ENCODE results near the gene MRPL20. TPM values are rescaled to one million over a fixed set of nuclear protein-coding genes. Genes with fewer than 3 reads are reported as not detected.
"Not testable (repeated sequence)": the region's sequence is repeated elsewhere in the genome, so short reads cannot be mapped to it uniquely, and the experiment has no call there.

MRPL20 gene
- total and polyA plus RNA-seq, 5 experiments from 2014 or later = 162 to 233 (median 203) TPM

DNA sequence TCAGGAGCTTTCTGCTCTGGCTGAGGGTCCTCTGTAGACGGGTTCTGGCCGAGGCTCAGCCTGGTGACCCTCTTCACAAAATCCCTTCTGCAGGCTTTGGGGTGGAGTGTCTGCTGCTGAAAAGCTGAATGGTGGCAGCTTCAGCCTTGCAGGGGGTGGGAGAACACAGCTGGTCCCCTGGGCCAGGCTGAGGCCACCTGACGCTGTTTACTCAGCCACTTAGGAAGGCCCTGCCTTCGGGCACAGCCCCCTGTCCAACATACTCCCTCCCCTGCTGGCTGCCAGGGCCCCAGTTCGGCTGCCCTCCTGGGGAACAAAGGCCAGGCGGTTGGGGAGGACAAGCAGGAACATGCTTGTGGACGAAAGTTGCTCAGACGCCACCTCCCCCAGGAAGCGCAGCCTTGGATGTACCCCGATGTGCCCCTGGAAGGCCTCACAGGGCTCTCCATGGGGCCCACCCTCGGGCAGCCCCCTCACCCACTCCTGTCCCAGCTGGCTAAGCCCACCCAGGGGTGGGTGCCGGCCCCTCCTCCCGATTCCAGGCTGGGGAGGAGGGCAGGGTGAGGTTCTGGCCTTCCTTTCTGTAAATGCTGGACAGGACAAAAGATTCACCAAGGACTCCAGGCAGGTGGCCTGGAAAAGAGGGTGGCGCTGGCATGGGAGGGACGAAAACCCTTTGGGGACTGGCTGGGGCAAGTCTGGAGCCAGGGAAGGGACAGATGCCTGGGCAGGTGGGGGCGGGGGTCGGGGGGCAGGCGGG, 14.2 kb upstream of the MRPL20 start, which contains the start of gene ANKRD65:
TSS of gene ANKRD65 (minus strand) at position 130 of the 760 bp plus-strand sequence. CDS start 271 bp downstream, outside the sequence.
- Mint-ChIP-seq H3K4me3 (peak within 1 kb of the TSS in 6 of 10 donors; percentile 10 to 82 (median 30)), H3K36me3 (no peaks in the 10 kb centered on the region), H3K9me3 (no peaks in the 10 kb centered on the region), H3K27ac (peak within 1 kb of the TSS in 1 of 10 donors; percentile 22), H3K27me3 (peaks cover 0 to 30% (median 6%) of the 10 kb centered on the region in 5 donors), H3K4me1 (peaks cover 2 to 11% (median 6%) of the 10 kb centered on the region in 4 donors)
- no peak for ATAC-seq
- POLR2A ChIA-PET = interaction anchor here (1.7 kb wide), 1 partner anchor 16 kb away, joined by 4 read pairs; no protein-coding TSS in a partner anchor
- peak in 1 of 10 donors; percentile 47 for DNase-seq

DNA sequence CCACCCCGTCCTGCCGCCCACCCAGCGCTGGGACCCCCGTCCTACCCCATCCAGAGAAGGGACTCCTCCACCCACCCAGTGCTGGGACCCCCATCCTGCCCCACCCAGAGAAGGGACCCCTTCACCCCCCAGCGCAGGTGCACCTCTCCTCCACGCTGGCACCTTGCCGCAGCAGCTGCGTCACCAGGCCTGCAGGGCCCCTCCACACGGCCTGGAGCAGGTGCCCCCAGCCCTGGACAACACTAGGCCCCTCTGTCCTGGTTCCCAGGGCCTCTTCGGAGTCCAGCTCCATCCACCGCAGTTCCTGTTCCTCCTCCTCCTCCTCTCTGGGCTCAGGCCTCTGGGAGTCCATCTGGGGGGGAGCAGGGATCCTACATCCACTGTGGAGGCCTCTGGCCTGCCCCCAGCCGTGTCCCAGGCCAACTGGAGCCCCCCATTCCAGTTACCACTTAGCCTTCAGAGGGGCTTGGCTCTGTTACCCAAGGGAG, 13.6 kb upstream of the MRPL20 start:
- no peak for ATAC-seq
- Mint-ChIP-seq H3K4me3 (peak overlapping the region in 5 of 10 donors; percentile 10 to 82 (median 38)), H3K27me3 (peaks cover 0 to 26% (median 6%) of the 10 kb centered on the region in 5 donors), H3K27ac (no peak overlapping the region), H3K9me3 (no peaks in the 10 kb centered on the region), H3K4me1 (peaks cover under 1 to 11% (median 4%) of the 10 kb centered on the region in 4 donors), H3K36me3 (no peaks in the 10 kb centered on the region)
- DNase-seq = peak in 1 of 10 donors; percentile 59
- POLR2A ChIA-PET = interaction anchor here (1.7 kb wide), 1 partner anchor 15 kb away, joined by 4 read pairs; no protein-coding TSS in a partner anchor

DNA sequence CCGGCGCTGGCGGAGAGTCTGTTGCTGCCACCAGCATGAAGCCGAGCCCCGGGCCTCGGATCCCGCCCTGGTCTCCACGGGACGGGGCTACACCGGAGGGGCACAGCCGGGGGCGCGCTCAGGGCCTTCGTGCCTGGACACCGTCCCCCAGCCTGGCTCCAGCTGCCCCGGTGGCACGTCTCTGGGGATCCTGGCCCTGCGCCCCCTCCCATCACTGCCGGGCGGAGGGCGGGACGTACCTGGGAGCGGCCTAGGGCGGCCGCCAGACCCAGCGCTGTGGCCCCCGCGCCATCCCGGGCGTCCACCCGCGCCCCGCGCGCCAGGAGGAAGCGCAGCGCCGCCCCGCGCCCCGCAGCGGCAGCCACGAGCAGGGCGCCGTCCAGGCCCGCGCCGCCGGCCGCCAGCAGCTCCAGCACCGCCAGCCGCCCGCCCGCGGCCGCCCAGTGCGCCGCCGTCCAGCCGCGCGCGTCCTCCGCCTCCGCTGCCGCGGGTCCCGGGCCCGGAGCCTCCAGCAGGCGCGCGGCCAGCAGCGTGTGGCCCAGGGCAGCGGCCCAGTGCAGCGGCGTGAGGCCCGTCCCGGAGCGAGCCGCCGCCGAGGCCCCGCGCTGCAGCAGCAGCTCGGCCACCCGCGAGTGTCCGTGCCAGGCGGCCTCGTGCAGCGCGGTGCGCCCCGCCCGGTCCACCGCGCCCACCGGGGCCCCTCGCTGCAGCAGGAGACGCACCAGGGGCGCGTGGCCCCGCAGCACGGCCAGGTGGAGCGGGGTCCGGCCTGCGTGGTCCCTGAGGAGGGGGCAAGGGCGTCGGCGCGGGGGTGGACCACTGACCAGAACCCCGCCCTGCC, 12.9 kb upstream of the MRPL20 start:
- POLR2A ChIA-PET = interaction anchor here (1.7 kb wide), 1 partner anchor 14 kb away, joined by 4 read pairs; no protein-coding TSS in a partner anchor

DNA sequence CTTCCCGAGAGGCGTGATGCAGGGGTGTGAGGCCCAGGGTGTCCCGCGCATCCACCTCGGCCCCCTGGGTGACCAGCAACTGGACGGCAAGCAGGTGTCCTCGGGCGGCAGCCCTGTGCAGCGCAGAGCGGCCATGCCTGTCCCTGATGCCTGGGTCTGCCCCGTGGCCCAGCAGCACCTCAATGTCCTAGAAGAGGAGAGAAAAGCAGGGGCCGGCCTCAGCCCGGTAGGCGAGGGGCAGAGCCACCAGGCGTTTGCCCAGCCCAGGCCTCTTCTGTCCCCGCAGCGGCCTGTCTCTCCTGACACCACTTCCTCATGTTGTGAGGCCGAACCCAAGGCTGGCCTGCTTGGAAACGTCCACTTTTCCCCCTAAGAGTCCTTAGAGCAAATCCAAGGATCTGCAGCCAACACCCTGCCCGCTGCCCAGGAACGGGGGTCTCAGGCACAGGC, 12.3 kb upstream of the MRPL20 start:
- peak overlapping the region in 1 of 10 donors; percentile 12 for H3K4me3 Mint-ChIP-seq
- POLR2A ChIA-PET = interaction anchor here (1.6 to 1.7 kb wide), 2 partner anchors 12 to 14 kb away, joined by 4 to 6 read pairs; partner anchors contain the start of gene MRPL20
- DNase-seq (peak in 1 of 10 donors; percentile 58), ATAC-seq (no peak)
- no peaks in the 10 kb centered on the region for H3K9me3 Mint-ChIP-seq
- H3K4me1 Mint-ChIP-seq = peaks cover 0 to 7% (median 4%) of the 10 kb centered on the region in 4 donors
- H3K27ac Mint-ChIP-seq = no peak overlapping the region
- no peaks in the 10 kb centered on the region for H3K36me3 Mint-ChIP-seq
- peaks cover 0 to 15% (median 3%) of the 10 kb centered on the region in 5 donors for H3K27me3 Mint-ChIP-seq

More for the DNA sequence above, 12.9 kb upstream of the MRPL20 start:
- peak in 1 of 10 donors; percentile 54 for DNase-seq
- no peaks in the 10 kb centered on the region for H3K9me3 Mint-ChIP-seq
- peaks cover 0 to 21% (median 6%) of the 10 kb centered on the region in 5 donors for H3K27me3 Mint-ChIP-seq
- ATAC-seq = peak; percentile 77 to 96
- H3K4me3 Mint-ChIP-seq = peak overlapping the region in 1 of 10 donors; percentile 70
- no peak overlapping the region for H3K27ac Mint-ChIP-seq
- H3K4me1 Mint-ChIP-seq = peaks cover 0 to 11% (median 4%) of the 10 kb centered on the region in 4 donors
- no peaks in the 10 kb centered on the region for H3K36me3 Mint-ChIP-seq

DNA sequence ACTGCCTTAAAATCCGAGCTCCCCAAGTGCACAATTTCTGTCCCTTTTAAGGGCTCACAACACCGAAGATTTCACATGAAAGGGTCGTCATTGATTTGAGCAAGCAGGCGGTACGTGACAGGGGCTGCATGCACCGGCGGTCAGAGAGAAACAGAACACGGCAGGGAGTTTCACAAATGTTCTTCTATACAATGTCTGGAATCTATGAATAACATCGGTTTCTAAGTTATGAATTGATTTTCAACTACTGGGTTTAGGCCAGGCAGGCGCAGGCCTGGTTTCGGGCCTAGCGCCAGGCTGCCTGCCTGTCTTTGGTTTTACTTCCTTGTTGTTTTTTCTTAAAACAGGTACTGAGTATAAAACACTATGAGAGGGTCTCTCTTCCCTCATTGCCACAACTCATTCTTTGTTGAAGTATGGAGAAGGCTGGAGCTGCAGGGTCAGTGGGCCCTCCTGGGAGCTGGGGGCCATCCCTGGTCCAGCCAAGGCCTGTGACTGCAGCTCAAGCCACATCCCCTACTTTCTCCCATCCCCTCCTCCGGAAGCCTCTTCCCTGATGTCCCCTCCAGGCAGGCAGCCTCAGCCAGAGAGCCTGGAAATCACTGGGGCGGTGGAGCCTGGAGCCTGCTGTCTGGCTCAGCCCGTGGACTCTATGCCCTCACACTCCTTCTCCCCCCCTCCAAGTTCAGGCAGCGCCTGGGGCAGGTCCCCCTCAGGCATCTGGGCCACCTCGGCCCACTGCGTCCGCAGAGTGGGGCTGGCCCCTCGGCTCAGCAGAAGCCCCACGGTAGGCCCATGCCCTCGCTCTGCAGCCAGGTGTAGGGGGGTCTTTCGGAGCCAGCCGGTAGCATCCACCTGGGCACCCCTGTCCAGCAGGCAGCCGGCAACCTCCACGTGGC, 11.6 kb upstream of the MRPL20 start:
- DNase-seq (peak in 1 of 10 donors; percentile 48), ATAC-seq (no peak)
- POLR2A ChIA-PET = interaction anchor here (1.6 kb wide), 1 partner anchor 12 kb away, joined by 6 read pairs; the partner anchor contains the start of gene MRPL20
- peak overlapping the region in 1 of 10 donors; percentile 80 for H3K27ac Mint-ChIP-seq
- no peaks in the 10 kb centered on the region for H3K36me3 Mint-ChIP-seq
- no peaks in the 10 kb centered on the region for H3K9me3 Mint-ChIP-seq
- peaks cover 0 to 13% (median 3%) of the 10 kb centered on the region in 5 donors for H3K27me3 Mint-ChIP-seq
- H3K4me1 Mint-ChIP-seq = peaks cover 0 to 7% (median 4%) of the 10 kb centered on the region in 4 donors
- H3K4me3 Mint-ChIP-seq = peak overlapping the region in 3 of 10 donors; percentile 16 to 63 (median 27)

DNA sequence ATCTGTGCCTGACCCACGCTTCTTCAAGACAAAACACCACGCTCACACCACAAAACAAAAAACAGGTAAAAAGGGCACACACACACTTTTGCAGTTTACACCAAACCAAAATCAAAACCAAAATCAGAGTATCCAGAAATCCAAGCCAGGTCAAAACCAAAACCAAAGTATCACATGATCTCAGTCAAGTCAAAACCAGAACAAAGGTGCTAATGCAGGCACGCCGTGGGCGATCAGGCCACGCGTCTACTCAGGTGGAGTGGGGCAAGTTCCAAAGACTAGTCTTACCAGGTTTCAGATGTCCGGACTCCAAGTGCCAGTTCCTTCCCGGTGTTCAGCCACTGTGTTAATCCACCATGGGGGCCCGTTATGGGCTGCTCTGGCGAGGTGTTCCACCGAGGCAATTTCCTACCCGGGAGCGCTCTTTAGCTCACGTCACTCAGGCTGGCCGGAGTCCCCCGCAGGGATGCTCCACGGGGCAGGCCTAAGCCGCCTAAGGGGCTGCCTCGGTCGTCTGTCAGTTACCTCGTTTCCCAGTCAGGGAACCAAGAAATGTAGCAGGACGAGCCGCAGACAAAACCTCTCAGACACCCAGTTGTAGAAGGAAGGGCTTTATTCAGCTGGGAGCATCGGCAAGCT, 10.9 kb upstream of the MRPL20 start:
- not testable (repeated sequence) for H3K27me3 Mint-ChIP-seq, H3K4me1 Mint-ChIP-seq, ATAC-seq, H3K9me3 Mint-ChIP-seq, H3K36me3 Mint-ChIP-seq
- DNase-seq = peak in 1 of 10 donors; percentile 38
- POLR2A ChIA-PET = interaction anchor here (1.6 kb wide), 1 partner anchor 11 kb away, joined by 6 read pairs; the partner anchor contains the start of gene MRPL20
- peak overlapping the region in 1 of 10 donors; percentile 80 for H3K27ac Mint-ChIP-seq
- H3K4me3 Mint-ChIP-seq = peak overlapping the region in 2 of 10 donors; percentile 33 to 63

DNA sequence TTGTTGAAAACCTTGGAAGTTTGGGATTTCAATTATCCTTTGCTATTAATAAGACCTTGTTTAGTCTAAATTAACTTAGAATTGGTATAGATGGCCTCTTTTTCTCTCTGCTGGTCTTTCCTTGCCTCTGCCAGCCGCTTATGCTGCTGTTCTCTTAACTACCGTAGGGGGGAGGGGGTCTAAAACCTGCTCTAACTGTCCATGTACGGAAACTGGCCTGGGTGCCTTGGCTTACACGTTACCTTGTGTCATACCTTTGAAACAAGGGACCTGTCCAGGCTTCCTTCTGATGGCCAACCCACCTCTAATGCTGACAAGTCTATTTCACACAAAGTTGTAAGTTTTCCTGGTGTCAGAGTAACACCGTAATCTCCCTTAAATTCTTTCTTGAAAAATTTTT, 10.3 kb upstream of the MRPL20 start:
- POLR2A ChIA-PET = interaction anchor here (1.6 kb wide), 1 partner anchor 10 kb away, joined by 6 read pairs; the partner anchor contains the start of gene MRPL20

DNA sequence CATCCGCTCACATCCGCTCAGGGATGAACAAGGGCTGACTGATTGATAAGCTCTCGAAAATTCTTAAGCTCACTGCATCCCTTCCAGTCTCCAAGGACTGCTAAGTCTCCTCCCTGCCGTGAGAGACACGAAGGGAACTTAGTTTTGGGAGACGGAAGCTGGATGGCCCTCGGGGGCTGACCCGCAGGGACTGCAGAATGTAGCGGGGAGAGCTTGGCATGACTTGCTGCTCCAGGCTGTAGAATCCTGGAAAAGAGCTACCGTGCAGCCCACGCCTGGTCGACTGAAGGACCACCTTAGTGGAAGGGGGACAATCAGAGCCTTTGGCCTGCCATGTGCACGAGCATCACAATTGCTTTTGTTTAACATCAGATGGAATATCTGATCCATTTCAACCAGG, 8.7 kb upstream of the MRPL20 start:
- H3K36me3 Mint-ChIP-seq = no peaks in the 10 kb centered on the region
- H3K4me1 Mint-ChIP-seq = peaks cover 0 to 4% (median 3%) of the 10 kb centered on the region in 4 donors
- no peak for ATAC-seq
- POLR2A ChIA-PET = no interaction called here
- H3K9me3 Mint-ChIP-seq = no peaks in the 10 kb centered on the region
- no peak overlapping the region for H3K27ac Mint-ChIP-seq
- peak in 1 of 10 donors; percentile 44 for DNase-seq
- H3K4me3 Mint-ChIP-seq = no peak overlapping the region
- H3K27me3 Mint-ChIP-seq = no peaks in the 10 kb centered on the region

More for the DNA sequence above, 10.3 kb upstream of the MRPL20 start:
- not testable (repeated sequence) for H3K36me3 Mint-ChIP-seq, H3K4me1 Mint-ChIP-seq, H3K27ac Mint-ChIP-seq, H3K27me3 Mint-ChIP-seq, DNase-seq, H3K9me3 Mint-ChIP-seq, ATAC-seq
- peak overlapping the region in 1 of 10 donors; percentile 33 for H3K4me3 Mint-ChIP-seq

DNA sequence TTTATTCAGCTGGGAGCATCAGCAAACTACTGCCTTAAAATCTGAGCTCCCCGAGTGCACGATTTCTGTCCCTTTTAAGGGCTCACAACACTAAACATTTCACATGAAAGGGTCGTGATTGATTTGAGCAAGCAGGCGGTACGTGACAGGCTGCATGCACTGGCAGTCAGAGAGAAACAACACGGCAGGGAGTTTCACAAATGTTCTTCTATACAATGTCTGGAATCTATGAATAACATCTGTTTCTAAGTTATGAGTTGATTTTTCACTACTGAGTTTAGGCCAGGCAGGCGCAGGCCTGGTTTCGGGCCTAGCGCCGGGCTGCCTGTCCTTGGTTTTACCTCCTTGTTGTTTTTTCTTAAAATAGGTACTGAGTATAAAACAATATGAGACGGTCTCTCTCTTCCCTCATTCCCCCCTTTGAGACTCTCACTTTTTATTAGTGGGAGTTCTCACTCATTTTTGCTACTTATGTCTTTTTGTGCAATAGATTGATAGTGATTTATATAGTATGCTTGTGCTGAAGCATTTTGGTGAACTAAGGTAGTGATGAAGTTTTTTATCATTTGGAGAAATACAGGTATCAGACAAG, 5.3 kb upstream of the MRPL20 start:
- H3K27me3 Mint-ChIP-seq, H3K36me3 Mint-ChIP-seq, H3K9me3 Mint-ChIP-seq, H3K4me3 Mint-ChIP-seq, DNase-seq, POLR2A ChIA-PET, ATAC-seq: not testable (repeated sequence)
- Mint-ChIP-seq H3K27ac (peak overlapping the region in 5 of 10 donors; percentile 10 to 46 (median 18)), H3K4me1 (peaks cover 0 to 27% (median 15%) of the 10 kb centered on the region in 4 donors)

DNA sequence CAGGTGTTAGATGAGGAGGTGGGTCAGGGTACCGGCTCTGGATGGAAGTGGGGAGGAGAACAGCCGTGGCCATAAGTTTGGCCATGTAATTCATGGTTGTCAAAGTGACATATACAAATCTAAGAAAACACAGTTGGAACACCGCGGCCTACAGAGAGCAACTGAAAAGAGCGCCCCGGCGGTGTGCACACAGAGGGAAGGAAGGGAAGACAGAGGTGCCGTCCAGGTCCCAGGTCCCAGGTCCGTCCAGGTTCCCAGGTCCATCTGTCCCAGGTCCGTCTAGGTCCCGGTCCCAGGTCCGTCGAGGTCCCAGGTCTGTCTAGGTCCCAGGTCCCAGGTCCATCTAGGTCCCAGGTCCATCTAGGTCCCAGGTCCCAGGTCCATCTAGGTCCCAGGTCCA, 4.5 kb upstream of the MRPL20 start:
- no peak overlapping the region for H3K4me3 Mint-ChIP-seq
- peaks cover 0 to 6% (median 0%) of the 10 kb centered on the region in 3 donors for H3K36me3 Mint-ChIP-seq
- peaks cover 0 to 31% (median 16%) of the 10 kb centered on the region in 4 donors for H3K4me1 Mint-ChIP-seq
- H3K27ac Mint-ChIP-seq = peak overlapping the region in 5 of 10 donors; percentile 43 to 78 (median 74)
- H3K27me3 Mint-ChIP-seq = no peaks in the 10 kb centered on the region
- H3K9me3 Mint-ChIP-seq = no peaks in the 10 kb centered on the region
- ATAC-seq (no peak), DNase-seq (peak in 1 of 10 donors; percentile 28)
- POLR2A ChIA-PET = interaction anchor here (1.7 kb wide), 1 partner anchor 12 kb away, joined by 6 read pairs; the partner anchor contains the start of gene CCNL2
